CD8-positive, alpha-beta memory T cell (primary cell): ENCODE results near the gene TXLNG. TPM values are rescaled to one million over a fixed set of nuclear protein-coding genes. Genes with fewer than 3 reads are reported as not detected.
A peak's percentile ranks its signal among the peaks of the same experiment; 100 is the strongest.

Experiments used
- CTCF ChIA-PET: fragments of 350-600 bp; sonication (Branson Sonifier 250); formaldehyde crosslinking; loops from one replicate; lab custom pipeline; 2021; ENCODE audit warnings: antibody characterized with exemption; lab: Charles Lee
- POLR2A ChIA-PET: fragments of 350-600 bp; sonication (Branson Sonifier 250); formaldehyde crosslinking; loops from one replicate; lab custom pipeline; 2021; ENCODE audit warnings: antibody characterized with exemption; lab: Charles Lee
- DNase-seq, 5 donors: peaks; one replicate each; pipeline versions ENCODE4 v3.0.0 to v3.0.0-alpha.2; 2020 to 2022; ENCODE audit warnings: mixed read lengths in 1 of 5
- H3K27ac ChIP-seq: one replicate; pipeline ENCODE4 v1.7.0; 2013; ENCODE audit warnings: low read depth, mild to moderate bottlenecking, low read length, moderate library complexity
- H3K27me3 ChIP-seq: 2 replicates; pipeline ENCODE4 v1.7.0; 2013; ENCODE audit warnings: low read length, mild to moderate bottlenecking; ENCODE audit not compliant: insufficient read depth, poor library complexity, severe bottlenecking
- H3K36me3 ChIP-seq: 2 replicates; pipeline ENCODE4 v1.7.0; 2013; ENCODE audit warnings: mild to moderate bottlenecking, low read length, moderate library complexity; ENCODE audit not compliant: insufficient read depth
- H3K4me1 ChIP-seq: 2 replicates; pipeline ENCODE4 v1.7.0; 2013; ENCODE audit warnings: mild to moderate bottlenecking, low read length, moderate library complexity; ENCODE audit not compliant: insufficient read depth
- H3K4me3 ChIP-seq: 2 replicates; pipeline ENCODE4 v1.7.0; 2013; ENCODE audit warnings: mild to moderate bottlenecking, low read length
- H3K9me3 ChIP-seq: 2 replicates; pipeline ENCODE4 v1.7.0; 2013; ENCODE audit warnings: mild to moderate bottlenecking, low read length
- H3K27ac Mint-ChIP-seq, 8 donors: one replicate each; pipeline ENCODE4 v1.8.0; 2020 to 2021; ENCODE audit warnings: mixed read lengths in 8 of 8, mild to moderate bottlenecking in 6 of 8, inconsistent platforms in 3 of 8, moderate library complexity in 3 of 8
- H3K27me3 Mint-ChIP-seq, 2 donors: one replicate each; pipeline ENCODE4 v1.8.0; 2020 to 2021; ENCODE audit warnings: mixed read lengths in 2 of 2, mild to moderate bottlenecking in 1 of 2, moderate library complexity in 1 of 2
- H3K36me3 Mint-ChIP-seq, 3 donors: one replicate each; pipeline ENCODE4 v1.8.0; 2020 to 2021; ENCODE audit warnings: mixed read lengths in 3 of 3, inconsistent platforms in 1 of 3, mild to moderate bottlenecking in 1 of 3
- H3K4me1 Mint-ChIP-seq, 3 donors: one replicate each; pipeline ENCODE4 v1.8.0; 2020 to 2021; ENCODE audit warnings: mixed read lengths in 3 of 3, inconsistent platforms in 1 of 3, mild to moderate bottlenecking in 1 of 3
- H3K4me3 Mint-ChIP-seq, 7 donors: one replicate each; pipeline ENCODE4 v1.8.0; 2020 to 2021; ENCODE audit warnings: mixed read lengths in 7 of 7, mild to moderate bottlenecking in 6 of 7, moderate library complexity in 4 of 7, inconsistent platforms in 2 of 7
- H3K9me3 Mint-ChIP-seq, 5 donors: one replicate each; pipeline ENCODE4 v1.8.0; 2020 to 2022; ENCODE audit warnings: mixed read lengths in 5 of 5, mild to moderate bottlenecking in 3 of 5, moderate library complexity in 2 of 5, inconsistent platforms in 1 of 5
- polyA plus RNA-seq: library from polyadenylated mRNA; unstranded; fragments of 300-500 nt; fragmentation: Illumina TruSeq; gene quantifications from one replicate; pipeline ENCODE4 v1.2.3, GENCODE V29; 2021
- total RNA-seq, 2 experiments: library from RNA; stranded (reverse); gene quantifications; one replicate each; pipeline ENCODE4 v1.2.3, GENCODE V29; 2021

The TXLNG gene
- total and polyA plus RNA-seq, 3 experiments from 2014 or later = 18.3 to 23.3 (median 22.4) TPM

DNA sequence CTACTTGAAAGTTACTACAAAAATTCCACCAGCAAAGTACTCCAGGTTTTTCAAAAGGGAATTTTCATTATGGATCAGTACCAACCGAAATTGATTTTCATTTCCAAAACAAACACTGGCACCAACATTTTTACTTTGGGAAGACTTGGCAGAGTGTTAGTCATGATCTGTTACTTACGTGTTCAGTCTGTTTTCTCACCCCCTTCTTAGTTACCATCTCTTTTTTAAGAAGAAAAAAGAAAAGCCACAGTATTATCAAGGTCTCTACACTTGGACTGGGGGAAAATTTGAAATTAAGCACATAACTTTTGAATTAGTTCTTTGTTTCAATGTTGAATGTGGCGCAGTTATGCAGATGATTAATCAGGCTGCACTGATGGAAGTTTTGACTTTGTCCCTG is 56.4 kb downstream of the TXLNG start:
- H3K36me3 ChIP-seq = peaks cover 32% of the 10 kb centered on the region

DNA sequence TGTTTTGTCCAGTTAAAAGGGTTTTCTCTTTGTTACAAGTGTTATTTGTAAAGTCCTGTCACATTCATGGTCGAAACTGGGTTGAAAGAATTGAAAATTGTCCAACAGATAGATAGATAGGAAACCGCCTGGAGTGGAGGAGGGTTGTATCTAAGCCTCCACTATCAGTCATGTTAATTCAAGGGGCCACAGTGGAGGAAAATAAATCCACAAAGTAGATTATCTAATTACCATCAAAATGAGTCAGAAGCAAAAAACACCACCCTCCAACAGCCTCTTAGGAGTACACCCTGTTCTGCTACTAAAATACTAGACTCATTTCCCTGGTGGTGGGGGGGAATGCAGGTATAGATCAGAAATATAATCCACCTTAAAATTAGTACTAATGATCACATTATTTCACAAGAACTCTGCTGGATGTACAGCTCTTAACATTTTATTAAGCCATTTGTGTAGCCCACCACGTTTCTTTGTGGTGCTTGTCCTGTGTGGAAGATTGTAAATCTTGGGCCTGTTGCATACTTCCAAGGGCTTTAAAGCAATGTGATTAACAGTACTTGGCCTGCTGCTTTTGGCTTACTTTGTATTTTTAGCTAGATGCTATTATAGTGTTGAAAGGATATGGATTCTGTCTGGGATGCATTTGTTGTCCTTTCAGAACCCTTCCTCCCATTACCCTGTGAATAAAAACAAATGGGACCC is 57.1 kb downstream of the TXLNG start:
- Mint-ChIP-seq H3K27me3 (no peaks in the 10 kb centered on the region), H3K4me1 (no peaks in the 10 kb centered on the region), H3K27ac (peak overlapping the region in 3 of 8 donors; percentile 17 to 57 (median 22)), H3K4me3 (no peak overlapping the region), H3K36me3 (peaks cover 13 to 83% (median 27%) of the 10 kb centered on the region in 3 donors), H3K9me3 (no peaks in the 10 kb centered on the region)
- Histone ChIP-seq H3K36me3 (peaks cover 27% of the 10 kb centered on the region), H3K4me3 (no peak overlapping the region), H3K27me3 (no peaks in the 10 kb centered on the region), H3K9me3 (no peaks in the 10 kb centered on the region), H3K4me1 (no peaks in the 10 kb centered on the region), H3K27ac (no peak overlapping the region)
- ChIA-PET CTCF (no interaction called here), POLR2A (no interaction called here)
- DNase-seq = no peak

More for the DNA sequence above, 56.4 kb downstream of the TXLNG start:
- no peaks in the 10 kb centered on the region for H3K4me1 Mint-ChIP-seq
- no peak overlapping the region for H3K27ac ChIP-seq
- no peaks in the 10 kb centered on the region for H3K4me1 ChIP-seq
- H3K27me3 Mint-ChIP-seq = no peaks in the 10 kb centered on the region
- ChIA-PET POLR2A (no interaction called here), CTCF (no interaction called here)
- no peak overlapping the region for H3K4me3 Mint-ChIP-seq
- H3K9me3 ChIP-seq = no peaks in the 10 kb centered on the region
- H3K36me3 Mint-ChIP-seq = peaks cover 13 to 84% (median 30%) of the 10 kb centered on the region in 3 donors
- DNase-seq = no peak
- H3K27ac Mint-ChIP-seq = no peak overlapping the region
- H3K9me3 Mint-ChIP-seq = no peaks in the 10 kb centered on the region
- no peaks in the 10 kb centered on the region for H3K27me3 ChIP-seq
- no peak overlapping the region for H3K4me3 ChIP-seq

DNA sequence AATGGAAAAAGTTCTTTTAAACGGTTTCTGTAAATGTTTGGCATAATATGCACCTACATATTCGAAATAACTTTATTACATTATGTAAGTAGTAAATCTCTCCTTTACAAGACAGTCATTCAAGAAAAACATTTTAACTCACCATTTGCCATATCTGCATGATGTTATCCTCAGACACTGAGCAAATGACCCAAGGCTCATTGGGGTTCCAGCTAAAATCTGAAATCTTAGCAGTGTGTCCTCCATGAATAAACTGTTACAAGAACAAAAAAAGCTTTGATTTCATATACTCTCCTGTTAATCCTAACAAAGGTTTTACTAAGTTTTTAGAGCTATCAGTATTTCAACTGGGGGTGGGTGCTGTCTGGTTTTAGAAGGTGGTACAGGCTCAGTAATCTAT is 59.4 kb downstream of the TXLNG start:
- Histone ChIP-seq H3K9me3 (no peaks in the 10 kb centered on the region), H3K4me1 (no peaks in the 10 kb centered on the region), H3K36me3 (peaks cover 19% of the 10 kb centered on the region), H3K27ac (no peak overlapping the region), H3K27me3 (no peaks in the 10 kb centered on the region), H3K4me3 (no peak overlapping the region)
- Mint-ChIP-seq H3K4me3 (no peak overlapping the region), H3K27ac (no peak overlapping the region), H3K4me1 (no peaks in the 10 kb centered on the region), H3K9me3 (no peaks in the 10 kb centered on the region), H3K27me3 (no peaks in the 10 kb centered on the region), H3K36me3 (peaks cover 13 to 83% (median 32%) of the 10 kb centered on the region in 3 donors)
- POLR2A ChIA-PET = no interaction called here
- CTCF ChIA-PET = no interaction called here
- no peak for DNase-seq

DNA sequence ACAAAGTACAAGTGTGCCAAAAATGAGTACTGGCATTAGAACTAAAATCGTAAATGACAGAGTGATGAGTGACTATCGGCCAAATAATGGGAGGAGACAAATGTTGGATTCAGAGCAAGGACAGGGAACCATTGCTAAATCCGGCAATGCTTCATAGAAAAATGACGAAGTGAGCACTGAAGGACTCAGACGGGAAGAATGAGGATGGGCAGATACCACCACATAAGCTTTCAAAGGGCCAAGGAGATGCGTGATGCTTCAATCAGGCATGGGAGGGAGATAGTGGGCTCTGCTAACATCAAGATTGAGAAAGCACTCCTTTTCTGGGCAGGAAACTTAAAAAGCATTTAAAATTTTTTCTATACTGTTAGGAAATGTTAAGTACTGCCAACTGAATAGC is 62.3 kb downstream of the TXLNG start:
- H3K36me3 ChIP-seq = peaks cover 21% of the 10 kb centered on the region
- no peak for DNase-seq
- POLR2A ChIA-PET = no interaction called here
- no peaks in the 10 kb centered on the region for H3K27me3 Mint-ChIP-seq
- H3K9me3 Mint-ChIP-seq = no peaks in the 10 kb centered on the region
- H3K4me1 Mint-ChIP-seq = peaks cover 0 to 4% (median 3%) of the 10 kb centered on the region in 3 donors
- H3K36me3 Mint-ChIP-seq = peaks cover 6 to 82% (median 32%) of the 10 kb centered on the region in 3 donors
- no peak overlapping the region for H3K4me3 Mint-ChIP-seq
- H3K9me3 ChIP-seq = no peaks in the 10 kb centered on the region
- no peaks in the 10 kb centered on the region for H3K27me3 ChIP-seq
- no peak overlapping the region for H3K27ac ChIP-seq
- no peaks in the 10 kb centered on the region for H3K4me1 ChIP-seq
- CTCF ChIA-PET = no interaction called here
- no peak overlapping the region for H3K4me3 ChIP-seq
- H3K27ac Mint-ChIP-seq = peak overlapping the region in 1 of 8 donors; percentile 50

DNA sequence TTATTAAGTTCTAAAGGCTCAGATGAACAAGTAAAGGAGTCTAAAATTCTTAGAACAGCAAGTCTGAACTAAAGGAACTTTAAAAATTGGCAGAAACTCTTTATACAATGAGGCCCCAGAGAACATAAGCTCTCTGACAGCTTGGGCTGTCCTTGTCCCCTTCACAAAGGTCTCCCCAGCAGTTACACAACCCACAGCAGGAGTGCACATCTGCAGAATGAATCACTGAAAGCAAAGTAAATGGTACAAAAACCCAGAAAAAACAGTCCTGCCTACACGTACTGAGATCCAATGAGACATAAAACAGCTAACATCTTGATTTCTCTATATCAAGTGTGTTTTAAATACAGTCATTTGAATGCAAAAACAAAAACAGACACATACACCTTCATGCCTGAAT is 65.2 kb downstream of the TXLNG start:
- ChIA-PET CTCF (no interaction called here), POLR2A (no interaction called here)
- no peaks in the 10 kb centered on the region for H3K27me3 ChIP-seq
- Mint-ChIP-seq H3K4me1 (peaks cover 3 to 10% (median 5%) of the 10 kb centered on the region in 3 donors), H3K27ac (peak overlapping the region in 3 of 8 donors; percentile 15 to 32 (median 17)), H3K36me3 (peaks cover 0 to 74% (median 24%) of the 10 kb centered on the region in 3 donors), H3K9me3 (no peaks in the 10 kb centered on the region), H3K27me3 (no peaks in the 10 kb centered on the region), H3K4me3 (no peak overlapping the region)
- no peaks in the 10 kb centered on the region for H3K9me3 ChIP-seq
- H3K36me3 ChIP-seq = peaks cover 8% of the 10 kb centered on the region
- no peak for DNase-seq
- H3K4me3 ChIP-seq = no peak overlapping the region
- H3K27ac ChIP-seq = no peak overlapping the region
- no peaks in the 10 kb centered on the region for H3K4me1 ChIP-seq

DNA sequence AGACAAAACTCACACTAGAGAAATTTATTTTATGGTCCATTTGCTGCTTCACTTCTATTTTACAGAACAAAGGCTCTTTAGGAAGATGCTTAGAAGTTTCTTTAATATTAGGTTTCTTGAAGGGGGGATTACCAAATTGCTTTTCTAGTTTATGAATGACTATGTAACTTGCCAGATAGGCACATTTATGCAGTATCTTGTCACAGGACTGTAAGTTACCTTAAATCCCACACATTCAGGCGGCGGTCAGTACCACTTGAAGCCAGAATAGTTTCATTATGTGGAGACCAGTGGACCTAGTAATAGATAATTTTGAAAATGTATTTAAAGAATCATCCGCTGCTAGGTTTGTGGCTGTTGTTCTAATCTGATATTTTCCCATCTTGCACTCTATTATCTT is 65.6 kb downstream of the TXLNG start:
- Mint-ChIP-seq H3K36me3 (peaks cover 3 to 74% (median 24%) of the 10 kb centered on the region in 3 donors), H3K27me3 (no peaks in the 10 kb centered on the region), H3K27ac (peak overlapping the region in 1 of 8 donors; percentile 62), H3K9me3 (no peaks in the 10 kb centered on the region), H3K4me1 (peaks cover 4 to 14% (median 9%) of the 10 kb centered on the region in 3 donors), H3K4me3 (no peak overlapping the region)
- Histone ChIP-seq H3K36me3 (peaks cover 6% of the 10 kb centered on the region), H3K9me3 (no peaks in the 10 kb centered on the region), H3K4me3 (no peak overlapping the region), H3K27ac (no peak overlapping the region), H3K4me1 (no peaks in the 10 kb centered on the region), H3K27me3 (no peaks in the 10 kb centered on the region)
- POLR2A ChIA-PET = no interaction called here
- no peak for DNase-seq
- CTCF ChIA-PET = no interaction called here

DNA sequence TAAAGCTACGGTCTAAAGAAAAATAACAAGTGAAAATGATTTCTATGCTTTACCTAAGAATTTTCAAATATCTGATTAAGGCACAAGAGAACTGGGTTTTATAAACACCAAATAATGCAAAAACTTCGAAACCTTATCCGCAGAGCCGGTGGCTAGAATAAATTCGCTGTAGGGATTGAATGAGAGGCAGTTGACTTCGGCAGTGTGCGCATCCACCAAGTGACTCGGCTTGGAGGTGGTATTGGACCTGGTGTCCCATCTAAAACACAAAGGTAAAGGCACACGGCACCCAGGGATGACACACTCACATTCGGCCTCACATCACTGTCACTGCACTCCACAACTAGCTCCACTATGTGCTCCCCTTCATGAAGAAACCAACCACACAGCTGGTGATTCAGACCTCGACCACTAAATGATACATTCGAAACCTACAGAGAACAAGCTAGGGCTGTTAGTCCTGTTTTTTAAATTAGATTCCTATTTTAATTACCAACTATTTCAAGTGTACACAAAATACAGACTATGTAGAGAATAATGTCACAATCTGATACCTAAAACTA is 66.4 kb downstream of the TXLNG start:
- CTCF ChIA-PET = no interaction called here
- no peak for DNase-seq

DNA sequence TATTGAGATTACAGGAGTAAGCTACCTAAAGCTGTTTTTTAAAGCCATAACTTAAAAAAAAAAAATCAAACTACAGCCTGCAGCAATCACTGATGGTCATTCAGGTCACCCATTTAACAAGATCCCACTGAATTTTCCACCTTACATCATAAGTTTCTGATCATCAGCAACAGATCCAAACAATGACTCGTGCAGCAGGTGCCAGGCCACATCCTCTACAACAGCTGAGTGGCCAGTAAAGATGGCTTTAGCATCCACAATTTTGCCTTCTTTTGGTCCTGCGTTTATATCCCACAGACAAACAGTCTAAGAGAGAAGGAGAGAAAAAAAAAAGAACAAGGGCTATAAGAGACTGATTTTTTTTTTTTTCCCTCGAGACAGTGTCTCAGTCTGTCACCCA is 67.3 kb downstream of the TXLNG start:
- no peak for DNase-seq
- H3K36me3 Mint-ChIP-seq = peaks cover 9 to 79% (median 28%) of the 10 kb centered on the region in 3 donors
- H3K4me3 Mint-ChIP-seq = no peak overlapping the region
- ChIA-PET POLR2A (no interaction called here), CTCF (no interaction called here)
- H3K27me3 Mint-ChIP-seq = no peaks in the 10 kb centered on the region
- H3K27ac Mint-ChIP-seq = peak overlapping the region in 2 of 8 donors; percentile 15 to 39
- H3K4me1 Mint-ChIP-seq = peaks cover 5 to 21% (median 18%) of the 10 kb centered on the region in 3 donors
- Histone ChIP-seq H3K27ac (no peak overlapping the region), H3K36me3 (peaks cover 21% of the 10 kb centered on the region), H3K27me3 (no peaks in the 10 kb centered on the region), H3K4me3 (no peak overlapping the region), H3K9me3 (no peaks in the 10 kb centered on the region), H3K4me1 (no peaks in the 10 kb centered on the region)
- H3K9me3 Mint-ChIP-seq = no peaks in the 10 kb centered on the region

More for the DNA sequence above, 66.4 kb downstream of the TXLNG start:
- Histone ChIP-seq H3K36me3 (peaks cover 13% of the 10 kb centered on the region), H3K27ac (no peak overlapping the region), H3K4me3 (no peak overlapping the region), H3K9me3 (no peaks in the 10 kb centered on the region), H3K4me1 (no peaks in the 10 kb centered on the region), H3K27me3 (no peaks in the 10 kb centered on the region)
- H3K27me3 Mint-ChIP-seq = no peaks in the 10 kb centered on the region
- no peak overlapping the region for H3K4me3 Mint-ChIP-seq
- H3K36me3 Mint-ChIP-seq = peaks cover 9 to 82% (median 28%) of the 10 kb centered on the region in 3 donors
- peak overlapping the region in 2 of 8 donors; percentile 31 to 41 for H3K27ac Mint-ChIP-seq
- peaks cover 5 to 21% (median 13%) of the 10 kb centered on the region in 3 donors for H3K4me1 Mint-ChIP-seq
- POLR2A ChIA-PET = interaction anchor here (0.6 kb wide), 1 partner anchor 118 kb away, joined by 5 read pairs; no protein-coding TSS in a partner anchor
- no peaks in the 10 kb centered on the region for H3K9me3 Mint-ChIP-seq
